SK-N-SH (cell line): ENCODE measurements around the gene STXBP1.

Source experiments
- CTCF ChIP-seq: fragments of 200-600 bp; sonication (generic); IDR thresholded peaks from 2 replicates; pipeline ENCODE4 v1.6.1; 2017; ENCODE audit warnings: antibody characterized with exemption, mild to moderate bottlenecking, moderate library complexity
- EP300 ChIP-seq, 2 experiments: IDR thresholded peaks; 2 replicates each; pipeline versions ENCODE4 v1.4.0 to v1.6.1; 2012; ENCODE audit warnings: borderline replicate concordance in 1 of 2, low read depth in 1 of 2, low read length in 1 of 2
- PBX3 ChIP-seq: IDR thresholded peaks from 2 replicates; pipeline ENCODE4; 2012
- RCOR1 ChIP-seq: fragments of 150-350 bp; IDR thresholded peaks from 2 replicates; pipeline ENCODE4 v1.6.1; 2017; ENCODE audit warnings: antibody characterized with exemption, low read length
- TAF1 ChIP-seq: IDR thresholded peaks from 2 replicates; pipeline ENCODE4 v1.6.1; 2012; ENCODE audit warnings: low read depth, mild to moderate bottlenecking, low read length, moderate library complexity, borderline replicate concordance
- USF1 ChIP-seq: IDR thresholded peaks from 2 replicates; pipeline ENCODE4 v1.4.0; 2012; ENCODE audit warnings: low read depth, borderline replicate concordance
- TF ChIP-seq, protein P1 (sequence below): IDR thresholded peaks from 2 replicates; pipeline ENCODE4 v1.6.1; 2012; ENCODE audit warnings: mild to moderate bottlenecking, low read depth, low read length, moderate library complexity

DNA sequence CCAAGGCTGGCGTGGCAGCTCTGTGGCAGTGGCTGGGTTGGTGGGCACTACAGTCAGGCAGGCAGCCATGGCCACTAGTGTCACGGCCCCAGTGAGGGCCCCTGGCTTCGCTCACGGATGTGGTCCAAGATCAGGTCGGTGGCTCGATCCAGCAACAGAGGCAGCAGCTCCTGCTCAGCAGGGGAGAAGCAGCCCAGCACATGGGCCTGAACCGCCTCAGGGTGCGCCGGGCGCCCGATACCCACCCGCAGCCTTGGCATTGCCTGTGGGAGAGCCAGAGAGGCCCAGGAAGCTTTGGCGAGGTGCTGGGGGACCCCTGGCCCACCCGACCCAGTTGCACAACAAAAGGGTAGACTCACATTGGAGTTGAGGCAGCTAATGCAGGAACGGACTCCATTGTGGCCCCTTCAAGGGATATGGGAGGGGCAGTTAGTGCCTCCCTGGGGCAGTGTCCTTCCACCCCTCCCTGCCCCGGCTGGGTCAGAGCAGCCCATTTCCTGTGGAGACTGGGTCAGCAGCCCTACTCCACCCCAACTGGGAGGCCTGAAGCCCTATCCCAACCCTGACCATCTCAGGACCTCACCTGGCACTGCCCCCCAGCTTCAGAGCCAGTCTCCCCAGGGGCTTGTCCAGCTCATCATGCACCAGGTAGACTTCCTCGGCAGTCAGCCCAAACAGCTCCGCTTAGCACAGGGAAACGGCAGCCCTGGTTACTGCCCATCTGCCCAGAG lies 102.1 kb downstream of the STXBP1 start:
- TF ChIP-seq, protein P1, sequence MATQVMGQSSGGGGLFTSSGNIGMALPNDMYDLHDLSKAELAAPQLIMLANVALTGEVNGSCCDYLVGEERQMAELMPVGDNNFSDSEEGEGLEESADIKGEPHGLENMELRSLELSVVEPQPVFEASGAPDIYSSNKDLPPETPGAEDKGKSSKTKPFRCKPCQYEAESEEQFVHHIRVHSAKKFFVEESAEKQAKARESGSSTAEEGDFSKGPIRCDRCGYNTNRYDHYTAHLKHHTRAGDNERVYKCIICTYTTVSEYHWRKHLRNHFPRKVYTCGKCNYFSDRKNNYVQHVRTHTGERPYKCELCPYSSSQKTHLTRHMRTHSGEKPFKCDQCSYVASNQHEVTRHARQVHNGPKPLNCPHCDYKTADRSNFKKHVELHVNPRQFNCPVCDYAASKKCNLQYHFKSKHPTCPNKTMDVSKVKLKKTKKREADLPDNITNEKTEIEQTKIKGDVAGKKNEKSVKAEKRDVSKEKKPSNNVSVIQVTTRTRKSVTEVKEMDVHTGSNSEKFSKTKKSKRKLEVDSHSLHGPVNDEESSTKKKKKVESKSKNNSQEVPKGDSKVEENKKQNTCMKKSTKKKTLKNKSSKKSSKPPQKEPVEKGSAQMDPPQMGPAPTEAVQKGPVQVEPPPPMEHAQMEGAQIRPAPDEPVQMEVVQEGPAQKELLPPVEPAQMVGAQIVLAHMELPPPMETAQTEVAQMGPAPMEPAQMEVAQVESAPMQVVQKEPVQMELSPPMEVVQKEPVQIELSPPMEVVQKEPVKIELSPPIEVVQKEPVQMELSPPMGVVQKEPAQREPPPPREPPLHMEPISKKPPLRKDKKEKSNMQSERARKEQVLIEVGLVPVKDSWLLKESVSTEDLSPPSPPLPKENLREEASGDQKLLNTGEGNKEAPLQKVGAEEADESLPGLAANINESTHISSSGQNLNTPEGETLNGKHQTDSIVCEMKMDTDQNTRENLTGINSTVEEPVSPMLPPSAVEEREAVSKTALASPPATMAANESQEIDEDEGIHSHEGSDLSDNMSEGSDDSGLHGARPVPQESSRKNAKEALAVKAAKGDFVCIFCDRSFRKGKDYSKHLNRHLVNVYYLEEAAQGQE: no peak
- TF ChIP-seq CTCF (no peak), RCOR1 (no peak), PBX3 (no peak), EP300 (IDR thresholded peaks at IDR 0.05; ENCODE audit: borderline replicate concordance in 1 of 2, low read depth in 1 of 2, low read length in 1 of 2) (no peak), TAF1 (no peak), USF1 (no peak)
